ENCODE measurements around the gene FBLN2. TPM values are rescaled to one million over a fixed set of nuclear protein-coding genes. Genes with fewer than 3 reads are reported as not detected.

Gene FBLN2
- total and polyA plus RNA-seq, 8 donors = 27.5 to 96.6 (median 40.6) TPM

DNA sequence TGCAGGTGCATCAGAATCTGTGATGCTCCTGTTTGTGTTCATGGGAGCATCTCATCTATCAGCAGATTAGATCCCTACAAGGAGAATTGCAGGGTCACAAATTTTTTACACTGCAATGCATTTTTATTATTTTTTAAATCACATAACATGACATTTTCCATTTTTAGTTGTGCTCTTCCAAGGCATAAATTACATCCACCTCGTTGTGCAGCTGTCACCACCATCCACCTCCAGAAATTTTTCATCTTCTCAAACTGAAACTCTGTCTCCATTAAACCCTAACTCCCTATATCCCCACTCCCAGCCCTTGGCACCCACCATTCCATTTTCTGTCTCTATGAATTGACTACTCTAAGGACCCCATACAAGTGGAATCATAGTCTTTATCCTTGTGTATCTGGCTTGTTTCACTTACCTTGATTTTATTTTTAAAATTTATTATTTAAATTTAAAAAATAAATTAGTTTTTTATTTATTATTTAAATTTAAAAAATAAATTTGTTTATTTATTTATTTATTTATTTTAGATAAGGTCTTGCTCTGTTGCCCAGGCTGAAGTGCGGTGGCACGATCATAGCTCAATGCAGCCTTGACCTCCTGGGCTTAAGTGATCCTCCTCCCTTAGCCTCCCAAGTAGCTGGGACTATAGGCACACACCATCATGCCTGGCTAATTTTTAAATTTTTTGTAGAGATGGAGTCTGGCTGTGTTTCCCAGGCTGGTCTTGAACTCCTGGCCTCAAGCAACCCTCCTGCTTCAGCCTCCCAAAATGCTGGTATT, 47.7 kb downstream of the FBLN2 start:
- Histone ChIP-seq H3K36me3 (no peaks in the 10 kb centered on the region), H3K27ac (no peak overlapping the region), H3K4me3 (no peak overlapping the region), H3K4me1 (no peaks in the 10 kb centered on the region), H3K27me3 (no peaks in the 10 kb centered on the region), H3K9me3 (no peaks in the 10 kb centered on the region)
- ATAC-seq = no peak
- TF ChIP-seq, protein P1, sequence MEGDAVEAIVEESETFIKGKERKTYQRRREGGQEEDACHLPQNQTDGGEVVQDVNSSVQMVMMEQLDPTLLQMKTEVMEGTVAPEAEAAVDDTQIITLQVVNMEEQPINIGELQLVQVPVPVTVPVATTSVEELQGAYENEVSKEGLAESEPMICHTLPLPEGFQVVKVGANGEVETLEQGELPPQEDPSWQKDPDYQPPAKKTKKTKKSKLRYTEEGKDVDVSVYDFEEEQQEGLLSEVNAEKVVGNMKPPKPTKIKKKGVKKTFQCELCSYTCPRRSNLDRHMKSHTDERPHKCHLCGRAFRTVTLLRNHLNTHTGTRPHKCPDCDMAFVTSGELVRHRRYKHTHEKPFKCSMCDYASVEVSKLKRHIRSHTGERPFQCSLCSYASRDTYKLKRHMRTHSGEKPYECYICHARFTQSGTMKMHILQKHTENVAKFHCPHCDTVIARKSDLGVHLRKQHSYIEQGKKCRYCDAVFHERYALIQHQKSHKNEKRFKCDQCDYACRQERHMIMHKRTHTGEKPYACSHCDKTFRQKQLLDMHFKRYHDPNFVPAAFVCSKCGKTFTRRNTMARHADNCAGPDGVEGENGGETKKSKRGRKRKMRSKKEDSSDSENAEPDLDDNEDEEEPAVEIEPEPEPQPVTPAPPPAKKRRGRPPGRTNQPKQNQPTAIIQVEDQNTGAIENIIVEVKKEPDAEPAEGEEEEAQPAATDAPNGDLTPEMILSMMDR (IDR thresholded peaks at IDR 0.05) = no peak
- intact Hi-C loops (cut with DNase I) = no loop called here
- no peak for DNase-seq

DNA sequence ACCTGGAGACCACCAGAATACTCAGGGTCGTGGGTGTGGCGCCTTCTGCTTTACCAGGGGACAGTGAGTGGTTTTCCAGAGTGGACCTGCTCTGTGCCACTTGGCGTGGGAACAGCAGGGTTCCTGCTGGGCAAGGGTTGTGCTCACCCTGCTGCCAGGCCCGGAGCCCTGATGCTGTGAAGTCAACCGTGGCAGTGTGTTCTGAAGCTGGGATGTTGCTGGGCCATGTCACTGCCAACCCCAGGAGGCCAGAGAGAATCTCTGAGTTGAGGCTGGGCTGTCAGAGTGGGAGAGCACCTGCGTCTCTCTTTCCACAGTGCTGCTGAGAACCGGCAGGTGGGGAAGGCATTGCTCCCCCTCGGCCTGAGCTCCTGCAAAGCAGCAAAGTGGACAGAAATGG, 48.7 kb downstream of the FBLN2 start:
- Histone ChIP-seq H3K27ac (no peak overlapping the region), H3K4me1 (no peaks in the 10 kb centered on the region), H3K27me3 (no peaks in the 10 kb centered on the region), H3K9me3 (no peaks in the 10 kb centered on the region), H3K36me3 (no peaks in the 10 kb centered on the region), H3K4me3 (no peak overlapping the region)
- intact Hi-C loops (cut with DNase I) = no loop called here
- DNase-seq (no peak), ATAC-seq (no peak)
- TF ChIP-seq, protein P1 (IDR thresholded peaks at IDR 0.05) = no peak

DNA sequence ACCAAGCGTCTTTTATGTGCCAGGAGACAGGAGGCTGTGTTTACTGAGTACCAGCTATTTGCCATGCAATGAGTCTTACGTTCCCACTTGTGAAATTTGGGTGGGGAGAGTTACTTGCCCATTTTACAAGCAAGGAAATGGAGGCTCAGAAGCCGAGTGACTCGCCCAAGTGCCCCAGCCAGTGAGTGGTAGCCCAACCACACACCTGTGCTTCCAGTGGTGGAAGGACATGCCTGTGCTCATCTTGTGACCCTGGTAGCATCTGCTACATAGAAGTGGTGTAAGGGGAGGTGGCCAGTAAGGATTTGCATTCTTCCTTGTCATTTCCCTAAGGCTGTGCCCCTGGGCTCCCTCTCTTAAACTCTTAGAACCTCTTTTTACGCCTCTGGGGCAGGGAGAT, 49.3 kb downstream of the FBLN2 start:
- TF ChIP-seq, protein P1 (IDR thresholded peaks at IDR 0.05) = no peak
- H3K27me3 ChIP-seq = no peaks in the 10 kb centered on the region
- no peak overlapping the region for H3K4me3 ChIP-seq
- ATAC-seq = no peak
- intact Hi-C loops (cut with DNase I) = no loop called here
- H3K36me3 ChIP-seq = no peaks in the 10 kb centered on the region
- H3K27ac ChIP-seq = no peak overlapping the region
- no peak for DNase-seq
- H3K4me1 ChIP-seq = no peaks in the 10 kb centered on the region
- no peaks in the 10 kb centered on the region for H3K9me3 ChIP-seq

DNA sequence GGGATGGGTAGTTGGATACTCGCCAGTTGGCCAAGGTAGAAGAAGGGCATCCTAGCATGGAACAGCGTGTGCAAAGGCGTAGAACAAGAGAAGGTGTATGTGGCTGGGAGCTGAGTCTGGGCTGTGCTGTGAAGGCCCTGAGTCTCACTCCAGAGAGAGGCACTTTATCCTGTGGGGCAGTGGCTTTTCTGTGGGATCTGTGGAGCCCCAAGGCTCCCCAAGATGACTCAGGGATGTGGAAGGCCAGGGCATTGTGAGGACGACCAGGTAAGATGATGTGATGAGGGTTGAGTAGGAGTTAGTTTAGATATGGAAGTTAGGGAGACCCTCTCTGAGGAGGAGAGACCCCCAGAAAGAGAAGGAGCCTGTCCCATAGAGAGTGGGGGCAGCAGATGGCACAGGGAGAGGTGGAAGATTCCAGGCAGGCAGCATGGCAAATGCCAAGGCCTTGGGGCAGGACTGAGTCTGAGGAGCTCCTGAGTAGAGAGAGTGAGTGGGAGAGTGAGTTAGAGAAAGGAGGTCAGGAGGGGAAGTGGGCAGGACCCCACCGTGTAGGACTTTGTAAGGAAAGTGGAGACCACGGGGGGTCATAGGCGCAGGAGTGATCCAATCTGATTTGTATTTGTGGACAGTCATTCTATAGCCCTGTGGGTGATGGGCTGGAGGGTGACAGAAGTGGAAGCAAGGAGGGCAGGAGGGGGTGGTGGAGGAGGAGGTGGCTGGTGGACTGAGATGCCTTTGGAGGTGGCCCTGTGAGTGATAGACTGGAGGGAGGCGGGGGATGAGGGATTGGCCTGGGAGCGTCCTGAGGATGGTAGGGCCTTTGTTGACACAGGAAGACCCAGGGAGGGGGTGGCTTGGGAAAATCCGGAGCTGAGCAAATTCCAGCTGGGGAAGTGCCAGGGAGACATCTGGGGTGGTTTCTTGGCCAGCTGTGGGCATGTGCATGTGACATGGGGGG, 50.3 kb downstream of the FBLN2 start:
- Histone ChIP-seq H3K27ac (no peak overlapping the region), H3K4me3 (no peak overlapping the region), H3K27me3 (no peaks in the 10 kb centered on the region), H3K9me3 (no peaks in the 10 kb centered on the region), H3K4me1 (no peaks in the 10 kb centered on the region), H3K36me3 (no peaks in the 10 kb centered on the region)
- TF ChIP-seq, protein P1 (IDR thresholded peaks at IDR 0.05) = no peak
- DNase-seq = no peak
- ATAC-seq = no peak
- intact Hi-C loops (cut with DNase I) = no loop called here

DNA sequence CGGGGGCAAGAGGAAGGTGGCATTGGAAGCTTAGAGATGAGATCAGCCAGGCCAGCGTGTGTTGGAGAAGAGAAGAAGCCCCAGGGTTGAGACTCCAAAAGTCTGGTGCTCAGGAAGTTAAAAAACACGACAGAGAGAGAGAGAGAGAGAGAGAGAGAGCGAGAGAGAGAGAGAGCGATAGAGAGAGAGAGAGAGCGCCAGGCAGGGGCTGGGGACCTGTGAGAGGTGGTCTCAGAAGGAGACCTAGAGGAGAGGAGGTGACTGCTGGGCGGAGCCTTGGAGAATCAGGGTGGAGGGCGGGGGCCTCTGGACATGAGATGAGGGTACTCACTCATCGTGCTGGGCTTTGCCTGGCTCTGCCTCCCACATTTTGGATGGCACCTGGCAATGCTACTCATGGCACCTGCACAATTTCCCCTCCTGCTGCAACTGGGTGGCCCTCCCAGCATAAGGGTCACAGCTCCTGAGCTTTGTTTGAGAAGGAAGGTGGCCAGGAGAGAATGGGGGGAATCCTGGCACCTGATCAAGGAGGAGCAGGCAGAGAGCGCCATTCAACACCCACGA, 51.0 kb downstream of the FBLN2 start:
- TF ChIP-seq, protein P1 (IDR thresholded peaks at IDR 0.05) = no peak
- intact Hi-C loops (cut with DNase I) = no loop called here
- ATAC-seq (no peak), DNase-seq (no peak)
- H3K4me3 ChIP-seq = no peak overlapping the region
- H3K27ac ChIP-seq = no peak overlapping the region
- no peaks in the 10 kb centered on the region for H3K9me3 ChIP-seq
- H3K36me3 ChIP-seq = no peaks in the 10 kb centered on the region
- H3K27me3 ChIP-seq = no peaks in the 10 kb centered on the region
- H3K4me1 ChIP-seq = no peaks in the 10 kb centered on the region

Measured in left lung (tissue), 10 donors.